Ramos (cell line): ENCODE data around the gene FBXL13.
"Not testable (repeated sequence)": the region's sequence is repeated elsewhere in the genome, so short reads cannot be mapped to it uniquely, and the experiment has no call there.

Source experiments
- in situ Hi-C: fragments of 300-500 bp; cut with MboI; formaldehyde crosslinking; loops from one replicate; pipeline ENCODE4 v1.14.3; 2022; ENCODE audit warnings: low sequenced_read_pairs; ENCODE audit not compliant: unreplicated experiment

The FBXL13 gene

DNA sequence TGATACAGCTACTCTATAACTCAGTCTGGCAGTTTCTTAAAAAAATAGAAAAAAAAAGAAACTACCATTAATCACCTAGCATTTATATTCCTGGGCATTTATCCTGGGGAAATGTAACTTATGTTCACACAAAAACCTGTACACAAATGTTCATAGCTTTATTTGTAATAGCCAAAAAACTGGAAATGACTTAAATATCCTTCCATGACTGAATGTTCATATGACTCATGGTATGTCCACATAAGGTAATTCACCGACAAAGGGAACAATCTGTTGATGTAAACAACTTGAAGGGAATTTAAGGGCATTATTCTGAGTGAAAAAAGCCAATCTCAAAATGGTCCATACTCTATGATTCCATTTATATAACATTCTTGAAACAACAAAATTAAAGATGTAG, 280.0 kb downstream of the FBXL13 start:
- in situ Hi-C loops, result not testable (repeated sequence)

DNA sequence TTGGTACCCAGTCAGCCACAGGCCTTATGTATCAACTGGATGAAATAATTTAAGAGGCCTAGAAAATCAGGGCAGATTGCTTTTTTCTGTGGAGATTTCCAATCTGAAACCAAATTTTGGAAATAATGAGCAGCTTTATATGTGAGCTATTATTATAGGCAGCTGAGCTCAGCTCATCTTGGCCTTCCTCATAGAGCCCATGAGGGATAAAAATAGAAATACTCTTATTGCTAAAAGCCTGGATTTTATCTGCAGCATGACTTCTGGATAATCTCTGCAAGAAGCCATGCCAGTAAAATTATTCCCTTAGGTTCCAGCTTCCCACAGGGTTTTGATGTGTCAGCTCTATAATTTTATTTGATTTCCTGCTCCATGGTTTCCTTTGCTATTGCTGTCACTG, 282.8 kb downstream of the FBXL13 start:
- in situ Hi-C loops, result not testable (repeated sequence)

DNA sequence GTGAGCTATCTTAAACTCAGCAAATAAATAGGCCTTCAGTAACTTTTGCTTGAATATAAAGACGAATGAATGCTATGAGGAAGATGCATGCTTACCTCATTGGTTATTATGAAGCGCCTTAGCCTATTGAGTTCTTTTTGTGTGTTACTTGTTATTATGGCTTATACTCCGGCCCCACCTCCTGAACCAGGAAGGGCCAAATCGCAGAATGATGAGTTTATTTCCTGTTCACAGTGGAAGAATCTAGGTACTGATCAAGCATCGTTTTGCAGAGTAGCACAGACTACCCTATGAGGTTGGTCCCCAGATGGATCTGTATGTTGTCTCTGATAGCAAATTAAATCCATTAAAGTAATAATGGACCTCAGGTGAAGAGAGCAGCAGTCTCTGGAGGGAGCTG, 283.2 kb downstream of the FBXL13 start:
- in situ Hi-C loops, result not testable (repeated sequence)

DNA sequence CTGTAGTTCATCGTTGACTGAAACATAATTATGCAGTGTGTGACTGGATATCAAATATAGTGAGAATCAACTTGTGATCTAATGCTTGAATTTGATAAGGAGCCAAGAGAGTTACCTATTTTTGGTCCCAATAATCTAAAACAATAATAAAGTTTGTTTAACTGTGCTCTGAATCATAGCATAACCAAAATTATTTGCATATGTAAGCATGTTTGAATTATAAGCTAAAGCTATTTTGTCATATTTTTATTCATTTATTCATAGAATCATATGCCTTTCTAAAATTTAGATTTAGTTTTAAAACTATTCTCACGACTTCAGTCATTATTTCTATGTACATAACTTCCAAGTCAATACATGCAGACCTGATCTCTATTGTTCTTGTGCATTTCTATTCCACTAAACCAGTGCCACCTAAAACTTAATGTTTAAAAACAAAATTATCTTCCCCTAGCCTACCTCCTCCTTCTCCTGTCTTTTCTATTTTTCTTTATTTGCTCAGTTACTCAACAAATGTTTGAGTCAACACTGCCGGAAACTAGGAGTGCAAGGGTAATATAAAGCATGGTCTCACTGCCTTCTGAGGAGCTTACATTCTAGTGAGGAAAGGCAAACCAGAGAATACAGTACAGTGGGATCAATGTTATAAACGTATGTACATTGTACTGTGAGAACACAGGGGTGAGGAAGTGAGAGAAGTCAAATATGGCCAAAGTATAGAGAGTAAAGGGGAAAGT, 284.1 kb downstream of the FBXL13 start:
- in situ Hi-C loops, result not testable (repeated sequence)

DNA sequence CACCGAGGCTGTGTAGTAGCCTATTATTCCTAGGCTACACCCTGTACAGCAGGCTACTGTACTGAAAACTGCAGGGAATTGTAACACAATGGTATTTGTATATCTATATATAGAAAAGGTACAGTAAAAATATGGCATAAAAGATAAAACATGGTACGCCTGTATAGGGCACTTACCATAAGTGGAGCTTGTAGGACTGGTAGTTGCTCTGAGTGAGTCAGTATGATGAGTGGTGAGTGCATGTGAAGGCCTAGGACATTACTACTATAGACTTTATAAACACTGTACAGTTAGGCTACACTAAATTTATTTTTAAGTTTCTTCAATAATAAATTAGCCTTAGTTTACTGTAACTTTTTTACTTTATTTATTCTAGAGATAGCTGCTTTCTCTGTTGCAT, 285.8 kb downstream of the FBXL13 start:
- in situ Hi-C loops, result not testable (repeated sequence)

DNA sequence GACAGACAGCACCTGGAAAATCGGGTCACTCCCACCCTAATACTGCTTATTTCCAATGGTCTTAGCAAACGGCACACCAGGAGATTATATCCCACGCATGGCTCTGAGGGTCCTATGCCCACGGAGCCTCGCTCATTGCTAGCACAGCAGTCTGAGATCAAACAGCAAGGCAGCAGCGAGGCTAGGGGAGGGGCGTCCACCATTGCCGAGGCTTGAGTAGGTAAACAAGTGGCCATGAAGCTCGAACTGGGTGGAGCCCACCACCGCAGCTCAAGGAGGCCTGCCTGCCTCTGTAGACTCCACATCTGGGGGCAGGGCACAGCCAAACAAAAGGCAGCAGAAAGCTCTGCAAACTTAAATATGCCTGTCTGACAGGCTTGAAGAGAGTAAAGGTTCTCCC, 293.7 kb downstream of the FBXL13 start:
- in situ Hi-C loops, result not testable (repeated sequence)

DNA sequence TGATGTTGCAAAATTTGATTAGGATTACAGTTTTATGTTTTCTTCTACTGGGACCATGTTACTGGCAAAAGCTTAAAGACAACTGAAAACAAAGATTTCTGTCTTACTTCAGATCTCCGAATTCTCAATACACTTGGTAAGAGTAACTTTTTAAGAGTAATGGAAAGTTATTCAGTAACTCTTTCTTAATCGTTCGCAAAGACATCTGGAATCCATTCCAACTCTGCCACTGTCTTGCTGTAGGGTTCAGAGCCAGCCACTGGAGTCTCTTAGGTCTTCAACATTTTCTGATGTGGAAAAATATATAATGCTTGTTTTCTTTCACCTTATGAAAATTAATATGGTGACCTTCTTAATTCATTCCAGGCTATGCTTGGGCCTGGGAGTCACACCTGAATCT, 295.9 kb downstream of the FBXL13 start:
- in situ Hi-C loops, result not testable (repeated sequence)

DNA sequence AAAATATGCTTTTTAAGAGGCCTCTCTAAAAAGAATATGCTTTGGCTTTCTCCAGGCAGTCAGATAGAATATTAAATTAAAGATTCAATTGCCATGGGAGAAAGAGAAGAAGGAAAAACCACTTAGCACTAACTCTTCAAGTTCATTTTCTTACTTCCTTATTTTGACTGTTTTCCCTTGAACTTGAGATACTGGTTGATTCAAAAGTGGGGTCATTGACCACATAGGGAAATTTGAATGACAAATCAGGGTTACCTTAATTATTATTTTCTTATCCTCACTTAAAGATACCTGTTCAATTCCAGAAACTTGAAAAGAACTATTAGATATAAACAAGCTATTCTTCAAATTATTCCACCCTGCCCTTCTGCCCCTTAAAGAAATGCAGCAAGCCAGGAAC, 298.4 kb downstream of the FBXL13 start:
- in situ Hi-C loops, result not testable (repeated sequence)

DNA sequence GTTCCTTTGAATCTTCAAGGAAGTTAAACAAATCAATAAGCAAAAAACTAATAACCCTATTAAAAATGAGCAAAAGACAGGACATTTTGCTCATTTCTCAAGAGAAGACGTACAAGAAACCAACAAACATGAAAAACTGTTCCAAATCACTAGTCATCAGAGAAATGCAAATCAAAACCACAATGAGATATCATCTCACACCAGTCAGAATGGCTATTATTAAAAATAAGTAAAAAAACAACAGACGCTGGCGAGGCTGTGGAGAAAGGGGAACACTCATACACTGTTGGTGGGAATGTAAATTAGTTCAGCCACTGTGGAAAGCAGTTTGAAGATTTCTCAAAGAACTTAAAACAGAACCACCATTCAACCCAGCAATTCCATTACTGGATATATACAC, 304.1 kb downstream of the FBXL13 start:
- in situ Hi-C loops, result loop anchor here (25.0 kb wide), 1 partner anchor 292 kb away; the partner anchor contains the start of gene FBXL13

DNA sequence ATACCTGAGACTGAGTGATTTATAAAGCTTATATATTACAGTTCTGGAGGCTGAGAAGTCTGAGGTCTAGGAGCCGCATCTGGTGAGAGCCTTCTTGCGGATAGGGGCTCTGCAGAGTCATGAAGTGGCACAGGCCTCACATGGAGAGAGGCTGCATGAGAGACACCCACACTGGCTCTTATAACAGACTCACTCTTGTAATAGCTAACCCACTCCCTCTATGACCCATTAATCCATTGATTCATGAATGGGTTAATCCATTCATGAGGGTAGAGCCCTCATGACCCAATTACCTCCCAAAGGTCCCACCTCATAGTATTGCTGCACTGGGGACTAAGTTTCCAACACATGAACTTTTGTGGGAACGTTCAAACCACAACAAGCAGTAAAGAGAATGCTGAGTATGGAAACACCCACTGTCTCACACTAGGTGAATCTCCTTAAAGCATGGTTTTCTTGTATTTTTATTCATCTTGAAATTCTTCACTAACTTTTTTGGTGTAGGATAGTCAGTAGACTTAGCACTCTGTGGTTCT, 304.9 kb downstream of the FBXL13 start:
- in situ Hi-C loops, result loop anchor here (25.0 kb wide), 1 partner anchor 293 kb away; the partner anchor contains the start of gene FBXL13

DNA sequence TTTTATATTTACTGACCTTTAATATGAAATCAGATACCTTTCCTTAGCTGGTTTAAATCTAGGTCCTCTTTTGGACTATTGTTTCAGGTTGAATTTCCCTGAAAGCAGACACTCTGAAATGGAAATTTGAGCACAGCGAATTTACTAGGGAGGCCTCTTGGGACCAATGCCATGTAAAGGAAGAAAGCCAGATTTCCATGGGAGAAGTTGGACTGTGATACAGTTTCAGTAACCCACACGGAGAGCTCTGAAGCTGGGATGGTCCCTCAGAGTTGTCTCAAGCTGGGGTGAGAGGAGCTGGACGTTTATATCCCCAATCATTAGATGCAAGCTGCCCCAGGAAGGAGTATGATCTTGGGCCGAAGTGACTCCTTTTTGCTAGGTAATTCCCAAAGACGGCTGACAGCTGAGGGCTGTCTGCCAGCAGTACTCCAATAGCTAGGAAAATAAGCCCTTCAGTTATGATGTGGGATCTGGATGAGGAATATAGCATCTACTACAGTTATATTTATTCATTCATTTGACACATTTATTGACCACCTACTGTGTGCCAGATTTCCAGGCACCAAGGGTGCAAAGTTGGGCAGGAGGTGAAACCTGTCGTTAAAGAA, 311.2 kb downstream of the FBXL13 start:
- in situ Hi-C loops, result loop anchor here (25.0 kb wide), 1 partner anchor 299 kb away; the partner anchor contains the start of gene FBXL13
